Psoas muscle (tissue), 8 donors: Measurements from ENCODE around the gene ESRRA. TPM values are rescaled to one million over a fixed set of nuclear protein-coding genes. Genes with fewer than 3 reads are reported as not detected.

Experiments
- ATAC-seq, 4 donors: fragments of 200-7000 bp; cut with Tn5 transposase; one replicate each; pipeline ENCODE4 v1.9.1; 2020; ENCODE audit warnings: moderate library complexity in 3 of 4, mild to moderate bottlenecking in 2 of 4
- DNase-seq, 2 donors: peaks; one replicate each; pipeline ENCODE4 v3.0.0-alpha.2; 2020
- H3K27ac ChIP-seq: fragments of 200-600 bp; one replicate; pipeline ENCODE4 v1.8.0; 2022
- H3K27me3 ChIP-seq, 3 donors: fragments of 200-600 bp in 1 of 3; one replicate each; pipeline versions ENCODE4 v1.6.1 to v1.8.0; 2013 to 2022; ENCODE audit warnings: low read length in 2 of 3, mild to moderate bottlenecking in 2 of 3, moderate library complexity in 1 of 3; ENCODE audit not compliant: insufficient read depth in 3 of 3
- H3K36me3 ChIP-seq, 2 donors: fragments of 200-600 bp in 1 of 2; one replicate each; pipeline versions ENCODE4 v1.6.1 to v1.8.0; 2013 to 2022; ENCODE audit warnings: low read depth in 1 of 2, mild to moderate bottlenecking in 1 of 2, moderate library complexity in 1 of 2; ENCODE audit not compliant: insufficient read depth in 1 of 2
- H3K4me1 ChIP-seq: fragments of 200-600 bp; one replicate; pipeline ENCODE4 v1.8.0; 2022
- H3K4me3 ChIP-seq: fragments of 200-600 bp; one replicate; pipeline ENCODE4 v1.8.0; 2022; ENCODE audit warnings: mild to moderate bottlenecking
- H3K9me3 ChIP-seq: fragments of 200-600 bp; one replicate; pipeline ENCODE4 v1.8.0; 2022
- CTCF ChIP-seq: fragments of 200-600 bp; IDR thresholded peaks from one replicate; pipeline ENCODE4 v1.8.0; 2022; ENCODE audit warnings: antibody characterized with exemption
- WGBS, 3 donors: extraction: QIAGEN DNeasy Blood & Tissue Kit; methylation state at CpG; one replicate each; pipeline versions ENCODE4 v1.1.6 to v1.1.7; 2013; 5-methylcytosine and 5-hydroxymethylcytosine counted together
- intact Hi-C, 2 donors: fragments of 100-400 bp; cut with DNase I; formaldehyde crosslinking; loops; one replicate each; pipeline versions ENCODE4 v1.11.0 to v1.14.2; 2022
- polyA plus RNA-seq, 3 donors: library from polyadenylated mRNA; stranded (reverse); fragments of 200-250 nt; gene quantifications; one replicate each; pipeline ENCODE4 v1.2.3, GENCODE V29; 2013
- total RNA-seq, 4 donors: library from RNA; stranded (reverse); fragmentation: NEBNext Ultra II Directional in 2 of 4; extraction: Animal tissue kit (Norgen Biotek cat#: 25700) in 2 of 4; gene quantifications; one replicate each; pipeline versions ENCODE4 v1.2.1 to v1.2.4, GENCODE V29; 2021 to 2023
- donor health status: healthy with polysubstance abuse.
- donor health status: DM: no; HTN: no; CAD: no; lungs with moderate emphysema.
- donor health status: Bipolar disorder and iron deficiency.
- donor health status: healthy.
- donor health status: DM: yes; HTN: yes; CAD: no.
- donor health status: DM: no; HTN: no; CAD: no.
- donor health status: DM: no; HTN: no; CAD: no.
- donor health status: DM: yes; HTN: yes; CAD: no.

ESRRA gene
- total and polyA plus RNA-seq, 7 donors, result 104 to 362 (median 261) TPM

- no peaks in the 10 kb centered on the region for H3K9me3 ChIP-seq
- H3K4me3 ChIP-seq, result no peak overlapping the region
- no peak for ATAC-seq
- peaks cover 0 to 9% (median 0%) of the 10 kb centered on the region in 3 donors for H3K27me3 ChIP-seq
- no peak for TF ChIP-seq CTCF
- intact Hi-C loops, result loop anchor here in 1 of 2 donors (5.0 kb wide), 1 partner anchor 34 kb away; no protein-coding TSS in a partner anchor
- H3K27ac ChIP-seq, result no peak overlapping the region
- WGBS, 3 donors, result 86 to 88% (median 87%) methylated on average over 20 to 25 of the region's 25 CpGs
- DNase-seq, result peak in 1 of 2 donors; percentile 49
- H3K36me3 ChIP-seq, result peaks cover 0 to 14% of the 10 kb centered on the region in 2 donors
- H3K4me1 ChIP-seq, result peaks cover 6% of the 10 kb centered on the region
Observed at GRCh38 chr11:64356498-64357411, 51.4 kb downstream of the ESRRA start.

GRCh38 chr11:64357446-64357845 is 52.1 kb downstream of the ESRRA start:
- Histone ChIP-seq H3K4me1 (peaks cover 6% of the 10 kb centered on the region), H3K27me3 (peaks cover 0 to 9% (median 0%) of the 10 kb centered on the region in 3 donors), H3K27ac (no peak overlapping the region), H3K36me3 (peaks cover 0 to 21% of the 10 kb centered on the region in 2 donors), H3K4me3 (no peak overlapping the region), H3K9me3 (no peaks in the 10 kb centered on the region)
- ATAC-seq, result no peak
- intact Hi-C loops, result loop anchor here in 1 of 2 donors (5.0 kb wide), 1 partner anchor 35 kb away; no protein-coding TSS in a partner anchor
- 94 to 98% (median 95%) methylated on average over 5 to 6 of the region's 6 CpGs for WGBS, 3 donors
- DNase-seq, result no peak
- TF ChIP-seq CTCF, result no peak

- ATAC-seq (peak in 1 of 4 donors; percentile 1), DNase-seq (no peak)
- H3K27me3 ChIP-seq, result peaks cover 0 to 9% (median 0%) of the 10 kb centered on the region in 3 donors
- no peaks in the 10 kb centered on the region for H3K9me3 ChIP-seq
- peak overlapping the region; percentile 90 for H3K27ac ChIP-seq
- WGBS, 3 donors, result 74 to 82% (median 79%) methylated on average over 12 to 13 of the region's 13 CpGs
- TF ChIP-seq CTCF, result no peak
- H3K36me3 ChIP-seq, result peaks cover 0 to 26% of the 10 kb centered on the region in 2 donors
- H3K4me1 ChIP-seq, result peaks cover 6% of the 10 kb centered on the region
- intact Hi-C loops, result loop anchor here in 1 of 2 donors (5.0 kb wide), 1 partner anchor 36 kb away; no protein-coding TSS in a partner anchor
- H3K4me3 ChIP-seq, result peak overlapping the region; percentile 95
Observed at GRCh38 chr11:64357904-64358535, 52.7 kb downstream of the ESRRA start.

- ATAC-seq, result peak in 2 of 4 donors; percentile 7 to 12
- no peak for DNase-seq
- no peak for TF ChIP-seq CTCF
- H3K36me3 ChIP-seq, result peaks cover 0 to 31% of the 10 kb centered on the region in 2 donors
- intact Hi-C loops, result loop anchor here in 1 of 2 donors (5.0 kb wide), 1 partner anchor 36 kb away; no protein-coding TSS in a partner anchor
- 23 to 28% (median 26%) methylated on average over 6 to 7 of the region's 7 CpGs for WGBS, 3 donors
- no peaks in the 10 kb centered on the region for H3K9me3 ChIP-seq
- H3K27ac ChIP-seq, result peak overlapping the region; percentile 90
- H3K4me3 ChIP-seq, result peak overlapping the region; percentile 95
- H3K4me1 ChIP-seq, result peaks cover 6% of the 10 kb centered on the region
- peaks cover 0 to 4% (median 0%) of the 10 kb centered on the region in 3 donors for H3K27me3 ChIP-seq
Observed at GRCh38 chr11:64358536-64358906, 53.2 kb downstream of the ESRRA start.
